Duodenal mucosa (tissue), 2 donors: ENCODE results near the gene ATF7IP.
"Not testable (repeated sequence)": the region's sequence is repeated elsewhere in the genome, so short reads cannot be mapped to it uniquely, and the experiment has no call there.

Source experiments
- H3K27ac ChIP-seq: one replicate; pipeline ENCODE4 v1.7.0; 2013; ENCODE audit warnings: low read depth, low read length
- H3K27me3 ChIP-seq, 2 donors: one replicate each; pipeline ENCODE4 v1.7.0; 2013; ENCODE audit warnings: low read length in 2 of 2, control low read depth in 1 of 2; ENCODE audit not compliant: insufficient read depth in 2 of 2, control insufficient read depth in 1 of 2
- H3K36me3 ChIP-seq, 2 donors: one replicate each; pipeline ENCODE4 v1.7.0; 2013; ENCODE audit warnings: low read length in 2 of 2, control low read depth in 1 of 2; ENCODE audit not compliant: insufficient read depth in 2 of 2, control insufficient read depth in 1 of 2
- H3K4me1 ChIP-seq, 2 donors: one replicate each; pipeline ENCODE4 v1.7.0; 2013; ENCODE audit warnings: low read length in 2 of 2, control low read depth in 1 of 2; ENCODE audit not compliant: insufficient read depth in 2 of 2, control insufficient read depth in 1 of 2
- H3K4me3 ChIP-seq, 2 donors: one replicate each; pipeline ENCODE4 v1.7.0; 2013; ENCODE audit warnings: low read length in 2 of 2, low read depth in 1 of 2
- H3K9ac ChIP-seq, 2 donors: one replicate each; pipeline ENCODE4 v1.7.0; 2013; ENCODE audit warnings: low read length in 2 of 2, low read depth in 1 of 2
- H3K9me3 ChIP-seq, 2 donors: one replicate each; pipeline ENCODE4 v1.7.0; 2013; ENCODE audit warnings: low read length in 2 of 2, control low read depth in 1 of 2; ENCODE audit not compliant: control insufficient read depth in 1 of 2

The ATF7IP gene

DNA sequence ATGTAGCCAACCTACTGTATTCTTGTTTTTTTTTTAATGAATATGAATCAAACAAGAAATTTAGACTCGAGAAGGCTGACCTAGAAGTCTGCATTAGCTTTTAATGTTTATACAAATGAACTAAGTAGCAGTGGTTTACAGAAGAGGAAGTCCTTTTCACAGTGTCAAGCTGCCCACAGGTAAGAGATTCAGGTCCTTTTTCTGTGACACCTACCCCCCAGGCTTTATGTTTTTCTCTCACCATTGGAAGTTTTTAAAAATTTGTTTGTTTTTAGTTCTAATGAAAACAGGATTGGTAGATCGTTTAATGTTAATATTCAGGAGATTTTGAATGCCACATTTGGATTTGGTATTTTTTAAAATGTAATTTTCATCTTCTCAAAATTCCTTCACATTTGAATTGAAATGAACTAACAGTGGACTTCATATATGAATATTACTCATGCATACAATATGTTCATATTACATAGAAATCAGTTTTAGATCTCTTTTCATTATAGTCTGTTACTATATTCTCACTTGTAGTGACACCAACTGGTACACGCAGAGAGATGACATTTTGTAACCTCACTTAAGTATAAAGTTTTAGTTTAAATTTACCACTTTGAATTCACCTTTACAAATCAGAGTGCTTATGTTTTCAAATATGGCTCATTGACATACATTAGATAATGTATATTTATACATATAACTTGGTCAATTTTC is 29.7 kb downstream of the ATF7IP start:
- peak overlapping the region; percentile 59 for H3K27ac ChIP-seq
- peaks cover 10 to 26% of the 10 kb centered on the region in 2 donors for H3K4me1 ChIP-seq
- H3K36me3 ChIP-seq = peaks cover 0 to 3% of the 10 kb centered on the region in 2 donors
- H3K27me3 ChIP-seq = no peaks in the 10 kb centered on the region
- H3K9me3 ChIP-seq = peaks cover 0 to 3% of the 10 kb centered on the region in 2 donors
- peak overlapping the region in 1 of 2 donors; percentile 32 for H3K9ac ChIP-seq
- peak overlapping the region in 1 of 2 donors; percentile 29 for H3K4me3 ChIP-seq

DNA sequence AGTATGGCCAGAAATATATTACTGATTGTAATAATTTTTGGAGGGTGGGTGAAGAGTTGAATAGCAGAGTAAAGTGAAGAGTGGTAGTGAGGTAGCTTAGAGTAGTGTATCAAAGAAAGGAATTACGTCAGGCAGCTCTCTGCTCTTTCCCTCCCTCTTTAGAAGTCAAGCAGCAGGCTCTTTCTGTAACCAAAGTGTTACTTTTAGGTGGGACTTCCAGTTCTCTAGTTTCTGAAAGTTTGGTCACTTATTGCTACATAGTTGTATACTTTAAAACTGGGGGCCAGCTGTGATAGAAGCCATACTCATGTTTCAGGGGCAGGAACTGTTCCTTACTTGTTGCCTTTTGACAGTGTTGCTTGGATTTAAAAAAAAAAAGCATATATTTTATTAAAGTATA is 30.6 kb downstream of the ATF7IP start:
- Histone ChIP-seq H3K36me3 (peaks cover 0 to 3% of the 10 kb centered on the region in 2 donors), H3K4me1 (peaks cover 10 to 21% of the 10 kb centered on the region in 2 donors), H3K9ac (no peak overlapping the region), H3K4me3 (no peak overlapping the region), H3K27me3 (no peaks in the 10 kb centered on the region), H3K9me3 (peaks cover 0 to 3% of the 10 kb centered on the region in 2 donors), H3K27ac (no peak overlapping the region)

DNA sequence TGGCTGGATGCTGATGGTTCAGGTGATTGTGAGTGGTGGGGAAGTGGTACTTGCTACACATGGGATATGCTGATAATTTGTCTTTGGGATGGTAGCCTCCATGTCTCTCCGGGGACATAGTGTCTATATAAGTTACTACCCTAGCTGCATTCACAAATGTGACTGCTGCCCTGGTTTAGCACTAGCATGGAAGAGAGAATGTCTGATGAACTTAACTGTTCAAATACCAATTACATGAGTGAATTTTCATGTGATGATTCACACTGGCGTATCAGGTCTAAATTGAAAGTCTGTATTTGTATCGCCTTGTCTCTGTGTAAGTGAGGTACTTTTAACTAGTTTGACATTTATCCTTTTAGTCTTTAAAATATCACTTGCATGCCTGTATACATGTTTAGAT is 34.4 kb downstream of the ATF7IP start:
- Histone ChIP-seq H3K36me3 (peaks cover 0 to 3% of the 10 kb centered on the region in 2 donors), H3K4me1 (peaks cover 12 to 21% of the 10 kb centered on the region in 2 donors), H3K4me3 (peak overlapping the region in 1 of 2 donors; percentile 25), H3K27me3 (no peaks in the 10 kb centered on the region), H3K9me3 (peaks cover 0 to 3% of the 10 kb centered on the region in 2 donors), H3K27ac (no peak overlapping the region), H3K9ac (no peak overlapping the region)

DNA sequence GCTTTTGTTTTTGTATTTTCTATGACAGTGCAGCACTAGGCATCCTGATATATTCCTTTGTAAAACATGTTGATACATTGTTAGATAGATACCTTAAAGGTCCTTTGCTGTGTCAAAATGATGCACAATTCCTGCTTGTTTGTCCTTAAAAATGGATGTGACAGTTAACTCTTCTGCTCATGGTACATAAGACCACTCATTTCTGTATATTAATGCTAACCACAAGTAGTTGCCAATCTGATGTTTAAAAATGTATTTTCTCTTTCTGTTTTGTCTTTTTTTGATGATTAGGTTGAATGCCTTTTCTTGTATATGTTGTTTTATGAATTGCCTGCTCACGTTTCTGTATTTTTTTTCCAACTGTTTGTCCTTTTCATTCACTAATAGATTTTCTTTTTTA is 35.1 kb downstream of the ATF7IP start:
- Histone ChIP-seq H3K9ac (no peak overlapping the region), H3K36me3 (peaks cover 0 to 3% of the 10 kb centered on the region in 2 donors), H3K9me3 (peaks cover 0 to 3% of the 10 kb centered on the region in 2 donors), H3K4me1 (peaks cover 11 to 21% of the 10 kb centered on the region in 2 donors), H3K27me3 (no peaks in the 10 kb centered on the region), H3K4me3 (no peak overlapping the region), H3K27ac (no peak overlapping the region)

DNA sequence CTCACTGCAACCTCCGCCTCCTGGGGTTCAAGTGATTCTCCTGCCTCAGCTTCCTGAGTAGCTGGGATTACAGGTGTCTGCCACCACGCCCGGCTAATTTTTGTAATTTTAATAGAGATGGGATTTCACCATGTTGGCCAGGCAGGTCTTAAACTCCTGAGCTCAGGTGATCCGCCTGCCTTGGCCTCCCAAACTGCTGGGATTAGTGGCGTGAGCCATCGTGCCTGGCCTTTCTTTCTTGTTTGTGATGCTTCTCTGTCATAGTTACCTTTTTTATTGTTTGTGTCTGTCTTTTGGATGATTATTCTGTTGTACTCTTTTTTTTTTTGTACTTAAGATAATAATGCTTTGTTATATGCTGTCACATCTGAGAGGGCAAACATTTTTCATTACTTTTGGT is 35.8 kb downstream of the ATF7IP start:
- H3K9ac ChIP-seq, H3K9me3 ChIP-seq, H3K27me3 ChIP-seq, H3K36me3 ChIP-seq, H3K4me3 ChIP-seq, H3K27ac ChIP-seq: not testable (repeated sequence)
- H3K4me1 ChIP-seq = peaks cover 11 to 21% of the 10 kb centered on the region in 2 donors

DNA sequence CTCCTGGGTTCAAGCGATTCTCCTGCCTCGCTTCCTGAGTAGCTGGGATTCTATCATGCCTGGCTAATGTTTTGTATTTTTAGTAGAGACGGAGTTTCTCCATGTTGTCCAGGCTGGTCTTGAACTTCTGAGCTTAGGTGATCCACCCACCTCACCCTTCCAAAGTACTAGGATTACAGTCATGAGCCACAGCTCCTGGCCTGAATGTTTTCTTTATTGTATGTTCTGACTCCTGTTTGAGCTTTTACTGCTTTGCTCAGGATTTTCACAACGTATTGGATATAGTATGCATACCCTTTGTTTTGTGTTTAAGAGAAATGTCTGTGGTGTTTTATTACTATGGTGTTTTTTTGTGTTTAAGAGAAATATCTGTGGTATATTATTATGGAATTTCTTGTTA is 37.2 kb downstream of the ATF7IP start:
- Histone ChIP-seq H3K9me3 (peaks cover 0 to 3% of the 10 kb centered on the region in 2 donors), H3K4me1 (peaks cover 11 to 17% of the 10 kb centered on the region in 2 donors), H3K27ac (no peak overlapping the region), H3K36me3 (peaks cover 0 to 3% of the 10 kb centered on the region in 2 donors), H3K4me3 (no peak overlapping the region), H3K9ac (no peak overlapping the region), H3K27me3 (no peaks in the 10 kb centered on the region)

DNA sequence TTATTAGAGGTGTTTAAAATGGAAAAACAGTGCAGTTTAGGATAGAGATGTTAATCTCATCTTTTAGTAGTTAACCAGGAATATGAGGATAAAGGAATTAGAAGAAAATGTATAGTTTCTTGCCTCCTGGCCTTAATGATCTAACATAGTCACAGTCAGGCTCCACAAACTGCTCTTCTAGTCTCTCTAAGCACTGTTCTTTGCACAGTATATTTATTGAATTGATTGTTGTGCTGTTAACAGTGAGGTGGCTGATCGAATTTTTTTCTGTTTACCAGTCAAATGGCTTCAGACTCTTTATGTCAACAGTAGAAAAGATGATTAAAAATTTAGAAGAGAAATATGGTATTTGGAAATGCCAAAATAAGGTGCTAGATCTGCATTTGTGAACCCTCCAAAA is 37.8 kb downstream of the ATF7IP start:
- Histone ChIP-seq H3K9me3 (peaks cover 0 to 3% of the 10 kb centered on the region in 2 donors), H3K4me1 (peaks cover 11 to 17% of the 10 kb centered on the region in 2 donors), H3K4me3 (no peak overlapping the region)

DNA sequence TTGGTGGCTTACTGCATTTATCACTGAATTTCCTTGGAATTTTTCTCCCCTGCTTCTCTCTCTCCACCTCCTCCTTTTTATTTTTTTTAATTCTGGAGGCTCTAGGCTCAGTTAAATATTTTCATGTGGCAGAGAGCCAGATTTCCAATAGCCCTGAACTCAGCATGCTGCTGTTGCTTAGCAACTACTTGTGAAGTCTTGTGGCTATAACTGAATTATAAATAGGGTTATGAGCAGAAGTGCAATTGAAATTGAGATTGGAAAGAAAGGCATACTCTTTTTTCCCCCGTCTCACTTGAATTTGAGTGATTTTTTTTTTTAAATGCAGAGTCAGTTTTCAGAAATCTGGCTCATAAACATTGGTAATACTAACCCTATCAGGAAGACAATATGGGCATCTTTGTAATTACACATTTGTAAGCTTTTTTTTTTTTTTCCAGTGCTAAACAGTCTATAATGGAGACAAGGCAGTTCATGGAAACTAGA is 38.3 kb downstream of the ATF7IP start:
- Histone ChIP-seq H3K4me3 (no peak overlapping the region), H3K36me3 (peaks cover 0 to 3% of the 10 kb centered on the region in 2 donors), H3K27me3 (no peaks in the 10 kb centered on the region), H3K27ac (no peak overlapping the region), H3K9ac (peak overlapping the region in 1 of 2 donors; percentile 13), H3K9me3 (peaks cover 0 to 3% of the 10 kb centered on the region in 2 donors), H3K4me1 (peaks cover 11 to 17% of the 10 kb centered on the region in 2 donors)

More for the DNA sequence above, 37.8 kb downstream of the ATF7IP start:
- Histone ChIP-seq H3K36me3 (peaks cover 0 to 3% of the 10 kb centered on the region in 2 donors), H3K27me3 (no peaks in the 10 kb centered on the region), H3K27ac (no peak overlapping the region), H3K9ac (peak overlapping the region in 1 of 2 donors; percentile 13)

DNA sequence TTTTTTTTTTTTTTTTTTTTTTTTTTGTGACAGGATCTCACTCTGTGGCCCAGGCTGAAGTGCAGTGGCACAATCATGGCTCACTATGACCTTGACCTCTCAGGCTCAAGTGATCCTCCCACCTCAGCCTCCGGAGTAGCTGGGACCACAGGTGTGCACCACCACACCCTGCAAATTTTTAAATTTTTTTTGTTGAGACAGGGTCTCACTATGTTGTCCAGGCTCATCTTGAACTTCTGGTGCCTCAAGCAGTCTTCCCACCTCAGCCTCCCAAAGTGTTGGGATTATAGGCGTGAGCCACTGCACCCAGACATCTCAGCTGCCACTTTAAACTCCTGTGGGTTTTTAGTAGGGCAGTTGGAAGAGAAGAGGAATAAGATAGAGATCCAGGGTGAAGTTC is 39.9 kb downstream of the ATF7IP start:
- not testable (repeated sequence) for H3K9me3 ChIP-seq, H3K36me3 ChIP-seq, H3K27ac ChIP-seq, H3K9ac ChIP-seq, H3K27me3 ChIP-seq, H3K4me3 ChIP-seq
- H3K4me1 ChIP-seq = peaks cover 11 to 13% of the 10 kb centered on the region in 2 donors

DNA sequence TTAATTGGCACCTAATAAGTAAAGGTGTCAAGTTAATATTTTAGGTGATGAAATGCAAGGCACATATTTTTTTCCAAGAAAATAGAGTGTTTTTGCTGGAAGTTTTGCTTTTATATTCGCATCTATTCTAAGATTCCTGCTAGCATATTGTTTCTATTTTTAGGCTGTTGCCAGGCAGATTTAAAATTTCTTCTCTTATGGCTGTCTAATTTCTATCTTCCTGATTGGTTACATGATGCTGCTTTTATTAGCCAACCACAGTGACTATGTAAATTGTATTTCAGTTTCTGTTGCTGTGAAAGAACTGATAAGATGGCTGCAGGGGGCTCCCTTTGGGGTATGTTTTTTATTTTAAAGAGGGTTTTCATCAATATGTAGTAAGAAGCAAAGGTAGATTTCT is 42.7 kb downstream of the ATF7IP start:
- no peaks in the 10 kb centered on the region for H3K27me3 ChIP-seq
- H3K9ac ChIP-seq = no peak overlapping the region
- no peaks in the 10 kb centered on the region for H3K36me3 ChIP-seq
- no peak overlapping the region for H3K4me3 ChIP-seq
- no peak overlapping the region for H3K27ac ChIP-seq
- H3K4me1 ChIP-seq = peaks cover 9 to 14% of the 10 kb centered on the region in 2 donors
- H3K9me3 ChIP-seq = no peaks in the 10 kb centered on the region
